Brain microvascular endothelial cell (primary cell): ENCODE data around the gene TCEA3.
"Not testable (repeated sequence)": the region's sequence is repeated elsewhere in the genome, so short reads cannot be mapped to it uniquely, and the experiment has no call there.

Experiments used
- DNase-seq: peaks from one replicate; pipeline ENCODE4 v3.0.0-alpha.2; 2020
- H3K27ac ChIP-seq: fragments of 250-450 bp; sonication (Bioruptor Pico); 2 replicates; pipeline ENCODE4 v1.5.1; 2020; ENCODE audit warnings: mild to moderate bottlenecking, moderate library complexity
- H3K27me3 ChIP-seq: fragments of 250-450 bp; sonication (Bioruptor Pico); replicated peaks from 2 replicates; pipeline ENCODE4 v1.5.1; 2020; ENCODE audit warnings: mild to moderate bottlenecking
- H3K36me3 ChIP-seq: fragments of 250-450 bp; sonication (Bioruptor Pico); replicated peaks from 2 replicates; pipeline ENCODE4 v1.5.1; 2020; ENCODE audit warnings: mild to moderate bottlenecking
- H3K4me3 ChIP-seq: 2 replicates; pipeline ENCODE4 v1.5.1; 2011; ENCODE audit warnings: low read depth, mild to moderate bottlenecking, control low read depth, low read length, moderate library complexity
- in situ Hi-C: cut with HindIII; loops from 2 replicates; pipeline ENCODE4 v1.10.0; 2017; ENCODE audit warnings: low sequenced_read_pairs, low pct_ligation_motif_present
- TF ChIP-seq, protein P1 (sequence below): IDR thresholded peaks from 2 replicates; pipeline ENCODE4 v1.5.1; 2011; ENCODE audit warnings: low read depth, mild to moderate bottlenecking, moderate library complexity, low read length, control low read depth, inconsistent platforms; ENCODE audit errors: missing control alignments

Gene TCEA3

GRCh38 chr1:23385119-23385621 is 39.4 kb downstream of the TCEA3 start:
- no peaks in the 10 kb centered on the region for H3K27me3 ChIP-seq
- TF ChIP-seq, protein P1, sequence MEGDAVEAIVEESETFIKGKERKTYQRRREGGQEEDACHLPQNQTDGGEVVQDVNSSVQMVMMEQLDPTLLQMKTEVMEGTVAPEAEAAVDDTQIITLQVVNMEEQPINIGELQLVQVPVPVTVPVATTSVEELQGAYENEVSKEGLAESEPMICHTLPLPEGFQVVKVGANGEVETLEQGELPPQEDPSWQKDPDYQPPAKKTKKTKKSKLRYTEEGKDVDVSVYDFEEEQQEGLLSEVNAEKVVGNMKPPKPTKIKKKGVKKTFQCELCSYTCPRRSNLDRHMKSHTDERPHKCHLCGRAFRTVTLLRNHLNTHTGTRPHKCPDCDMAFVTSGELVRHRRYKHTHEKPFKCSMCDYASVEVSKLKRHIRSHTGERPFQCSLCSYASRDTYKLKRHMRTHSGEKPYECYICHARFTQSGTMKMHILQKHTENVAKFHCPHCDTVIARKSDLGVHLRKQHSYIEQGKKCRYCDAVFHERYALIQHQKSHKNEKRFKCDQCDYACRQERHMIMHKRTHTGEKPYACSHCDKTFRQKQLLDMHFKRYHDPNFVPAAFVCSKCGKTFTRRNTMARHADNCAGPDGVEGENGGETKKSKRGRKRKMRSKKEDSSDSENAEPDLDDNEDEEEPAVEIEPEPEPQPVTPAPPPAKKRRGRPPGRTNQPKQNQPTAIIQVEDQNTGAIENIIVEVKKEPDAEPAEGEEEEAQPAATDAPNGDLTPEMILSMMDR, result no peak
- no peak overlapping the region for H3K4me3 ChIP-seq
- H3K27ac ChIP-seq, result peak overlapping the region; percentile 28
- DNase-seq, result no peak
- in situ Hi-C loops, result no loop called here
- no peaks in the 10 kb centered on the region for H3K36me3 ChIP-seq

DNA sequence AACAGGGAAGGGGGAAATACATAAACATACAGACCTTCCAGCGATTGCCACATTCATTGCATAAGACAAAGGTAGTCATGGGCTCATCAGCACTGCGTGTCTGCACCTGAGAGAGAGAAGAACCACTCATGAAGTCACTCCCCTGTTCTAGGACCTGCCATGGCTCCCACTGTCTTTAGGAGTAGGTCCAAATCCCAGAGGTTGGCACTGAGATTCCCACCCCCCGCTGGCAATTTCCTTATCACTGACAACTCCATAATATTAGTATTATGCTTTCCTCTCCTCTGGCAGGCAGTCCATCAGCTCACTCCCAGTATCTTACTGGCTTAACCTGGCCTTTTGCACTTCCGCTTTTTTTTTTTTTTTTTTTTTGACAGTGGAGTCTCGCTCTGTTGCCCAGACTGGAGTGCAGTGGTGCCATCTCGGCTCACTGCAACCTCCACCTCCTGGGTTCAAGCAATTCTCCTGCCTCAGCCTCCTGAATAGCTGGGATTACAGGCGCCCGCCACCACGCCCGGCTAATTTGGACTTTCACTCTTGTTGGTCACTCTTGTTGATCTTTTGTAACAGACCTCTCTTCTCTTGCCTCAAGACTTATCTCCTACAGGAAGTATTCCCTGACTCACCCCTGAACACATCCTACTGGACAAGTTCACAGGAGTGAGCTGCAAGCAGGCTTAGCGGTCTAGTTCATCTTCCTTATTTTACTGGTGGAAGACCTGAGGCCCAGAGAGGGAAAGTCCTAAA is 40.1 kb downstream of the TCEA3 start:
- in situ Hi-C loops, result no loop called here
- H3K36me3 ChIP-seq, result no peaks in the 10 kb centered on the region
- peak overlapping the region; percentile 28 for H3K27ac ChIP-seq
- peak; percentile 76 for DNase-seq
- H3K4me3 ChIP-seq, result no peak overlapping the region
- TF ChIP-seq, protein P1, result no peak
- no peaks in the 10 kb centered on the region for H3K27me3 ChIP-seq

- TF ChIP-seq, protein P1, result no peak
- Histone ChIP-seq H3K27ac (no peak overlapping the region), H3K36me3 (no peaks in the 10 kb centered on the region), H3K27me3 (no peaks in the 10 kb centered on the region), H3K4me3 (no peak overlapping the region)
- no peak for DNase-seq
- in situ Hi-C loops, result no loop called here
Measured at GRCh38 chr1:23383577-23384311, 40.8 kb downstream of the TCEA3 start.

- TF ChIP-seq, protein P1, result no peak
- in situ Hi-C loops, result no loop called here
- H3K36me3 ChIP-seq, result no peaks in the 10 kb centered on the region
- H3K27ac ChIP-seq, result no peak overlapping the region
- no peaks in the 10 kb centered on the region for H3K27me3 ChIP-seq
- H3K4me3 ChIP-seq, result no peak overlapping the region
- DNase-seq, result no peak
Measured at GRCh38 chr1:23381233-23381885, 43.2 kb downstream of the TCEA3 start.

DNA sequence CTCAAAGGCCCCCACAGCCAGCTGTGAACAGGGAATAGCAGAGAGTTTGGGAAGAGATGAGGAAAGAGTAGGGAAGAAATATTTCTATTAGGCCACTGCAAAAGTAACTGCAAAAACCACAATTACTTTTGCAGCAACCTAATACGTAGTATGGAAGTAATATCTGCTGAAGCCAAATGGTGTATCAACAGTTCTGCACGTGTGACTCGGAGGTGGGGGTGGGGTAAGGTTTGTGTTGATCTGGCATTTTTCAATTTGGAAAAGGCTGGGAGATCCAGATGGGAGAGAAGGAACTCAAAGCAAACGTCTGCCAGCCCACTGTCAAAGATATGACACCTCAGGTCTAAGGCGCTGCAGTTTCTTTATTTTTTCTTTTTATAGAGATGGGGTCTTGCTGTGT is 43.8 kb downstream of the TCEA3 start:
- Histone ChIP-seq H3K36me3 (no peaks in the 10 kb centered on the region), H3K27ac (no peak overlapping the region), H3K27me3 (no peaks in the 10 kb centered on the region), H3K4me3 (no peak overlapping the region)
- in situ Hi-C loops, result no loop called here
- DNase-seq, result no peak
- TF ChIP-seq, protein P1, result no peak

- in situ Hi-C loops, H3K27ac ChIP-seq, H3K27me3 ChIP-seq, DNase-seq, H3K4me3 ChIP-seq, H3K36me3 ChIP-seq: not testable (repeated sequence)
Measured at GRCh38 chr1:23380236-23380635, 44.3 kb downstream of the TCEA3 start.
